K562 (cell line): ENCODE results near the gene PNMA8B. TPM values are rescaled to one million over a fixed set of nuclear protein-coding genes. Genes with fewer than 3 reads are reported as not detected.

Experiments used
- C11orf30 ChIP-seq: fragments of 450-650 bp; IDR thresholded peaks from 2 replicates; pipeline ENCODE4 v1.6.1; 2016; ENCODE audit warnings: low read depth, mild to moderate bottlenecking
- FOXJ3 ChIP-seq: sonication (generic); formaldehyde crosslinking; IDR thresholded peaks from 2 replicates; pipeline ENCODE4 v1.4.0; 2020; ENCODE audit warnings: mild to moderate bottlenecking, missing genetic modification reagents
- GTF2A2 ChIP-seq: IDR thresholded peaks from 2 replicates; pipeline ENCODE4 v1.6.1; 2016; ENCODE audit warnings: mild to moderate bottlenecking, missing genetic modification characterization, missing compliant biosample characterization
- JUND ChIP-seq, 2 experiments: IDR thresholded peaks; 2 replicates in 1 of 2; 3 replicates in 1 of 2; pipeline ENCODE4 v1.6.1; 2011; ENCODE audit warnings: borderline replicate concordance in 2 of 2, low read depth in 2 of 2, low read length in 2 of 2, improper control_type of control experiment in 1 of 2, missing biosample characterization in 1 of 2, missing genetic modification characterization in 1 of 2, missing genetic modification reagents in 1 of 2
- LEF1 ChIP-seq: fragments of 450-650 bp; IDR thresholded peaks from 2 replicates; pipeline ENCODE4 v1.6.1; 2016; ENCODE audit warnings: mild to moderate bottlenecking
- MTA2 ChIP-seq: fragments of 450-650 bp; IDR thresholded peaks from 2 replicates; pipeline ENCODE4 v1.6.1; 2016; ENCODE audit warnings: low read depth
- NBN ChIP-seq: fragments of 450-650 bp; IDR thresholded peaks from 2 replicates; pipeline ENCODE4 v1.6.1; 2016; ENCODE audit warnings: low read depth, mild to moderate bottlenecking
- PHF20 ChIP-seq: fragments of 450-650 bp; IDR thresholded peaks from 2 replicates; pipeline ENCODE4 v1.6.1; 2018; ENCODE audit not compliant: partially characterized antibody
- SPI1 ChIP-seq: IDR thresholded peaks from 2 replicates; pipeline ENCODE4 v1.6.1; 2011; ENCODE audit warnings: low read depth, low read length, control low read depth, borderline replicate concordance
- TEAD1 ChIP-seq, 2 experiments: fragments of 450-650 bp in 1 of 2; sonication (generic) in 1 of 2; formaldehyde crosslinking; IDR thresholded peaks; 2 replicates each; pipeline versions ENCODE4 v1.4.0 to v1.8.0; 2020 to 2022; ENCODE audit warnings: mild to moderate bottlenecking in 2 of 2, missing genetic modification reagents in 1 of 2
- ZEB2 ChIP-seq: fragments of 450-650 bp; IDR thresholded peaks from 2 replicates; pipeline ENCODE4 v1.6.1; 2016
- ZNF436 ChIP-seq: fragments of 250-450, 450-650 bp; sonication (Bioruptor Pico); formaldehyde crosslinking; IDR thresholded peaks from 2 replicates; pipeline ENCODE4 v1.7.0; 2020; ENCODE audit warnings: mild to moderate bottlenecking
- polyA plus RNA-seq, 8 experiments: library from polyadenylated mRNA; depleted of rRNA in 4 of 8; stranded (reverse) in 5 of 8; unstranded in 3 of 8; fragments of >200 nt; fragmentation: Nextera tagmentation in 2 of 8; fragmentation: Illumina TruSeq in 1 of 8; extraction: Ambion mirVana in 2 of 8; extraction: Trizol in 1 of 8; gene quantifications; 2 replicates each; pipeline versions ENCODE4 v1.2.1 to v1.2.3, GENCODE V29; 2011 to 2014; ENCODE audit warnings: inconsistent platforms in 1 of 8, missing spikeins in 1 of 8
- total RNA-seq, 7 experiments: library from RNA; depleted of rRNA in 6 of 7; stranded (reverse); fragments of >200 nt in 6 of 7; fragmentation: Illumina TruSeq in 2 of 7; extraction: Trizol in 2 of 7; gene quantifications; 2 replicates each; pipeline versions ENCODE4 v1.2.1 to v1.2.3, GENCODE V29; 2011 to 2021; ENCODE audit warnings: low replicate concordance in 1 of 7
- TF ChIP-seq, protein P1 (sequence below): sonication (generic); formaldehyde crosslinking; IDR thresholded peaks from 2 replicates; pipeline ENCODE4 v1.8.0; 2022; ENCODE audit warnings: mild to moderate bottlenecking, missing genetic modification reagents, borderline replicate concordance
- TF ChIP-seq, protein P2 (sequence below): fragments of 150-350 bp; IDR thresholded peaks from 2 replicates; pipeline ENCODE4 v1.6.1; 2014; ENCODE audit warnings: low read depth, mild to moderate bottlenecking, low read length, borderline replicate concordance
- TF ChIP-seq, protein P3 (sequence below), 3 experiments: IDR thresholded peaks in 2 of 3; conservative IDR thresholded peaks in 1 of 3; 2 replicates each; pipeline ENCODE4 v1.5.1; 2011 to 2012; ENCODE audit warnings: low read length in 3 of 3, mild to moderate bottlenecking in 3 of 3, control low read depth in 2 of 3, improper control_type of control experiment in 1 of 3, inconsistent platforms in 1 of 3, low read depth in 1 of 3, mixed read lengths in 1 of 3, moderate library complexity in 1 of 3; ENCODE audit not compliant: insufficient read depth in 2 of 3
- TF ChIP-seq, protein P4 (sequence below): fragments of 450-650 bp; IDR thresholded peaks from 2 replicates; pipeline ENCODE4 v1.6.1; 2017; ENCODE audit warnings: antibody characterized with exemption
- TF ChIP-seq, protein P5 (sequence below): fragments of 450-650 bp; IDR thresholded peaks from 2 replicates; pipeline ENCODE4 v1.7.0; 2016; ENCODE audit warnings: borderline replicate concordance

Gene PNMA8B
- total and polyA plus RNA-seq, 9 of the 15 experiments (the other 6 are each of a cell fraction or from before 2014, with no cell fraction given) = not detected

DNA sequence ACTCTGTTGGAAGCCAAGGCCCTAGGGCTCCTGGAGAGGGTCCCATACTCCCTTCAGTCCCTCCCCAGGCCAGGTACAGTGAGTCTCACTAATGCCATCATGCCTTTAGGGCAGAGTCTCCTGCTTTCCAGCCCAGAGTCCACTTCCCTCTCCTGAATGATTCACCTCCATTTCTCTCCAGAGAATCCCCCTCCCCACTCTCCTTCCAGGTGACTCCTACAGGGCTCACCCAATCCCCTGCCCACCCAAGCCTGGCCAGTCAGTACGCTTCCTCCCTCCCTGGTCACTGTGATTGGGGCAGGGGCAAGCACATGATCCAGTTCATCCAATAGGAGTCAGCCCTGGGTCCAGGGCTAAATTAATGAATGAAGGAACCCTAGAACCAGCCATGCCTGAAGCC lies 35.0 kb upstream of the PNMA8B start (continued):
- TF ChIP-seq, protein P1, sequence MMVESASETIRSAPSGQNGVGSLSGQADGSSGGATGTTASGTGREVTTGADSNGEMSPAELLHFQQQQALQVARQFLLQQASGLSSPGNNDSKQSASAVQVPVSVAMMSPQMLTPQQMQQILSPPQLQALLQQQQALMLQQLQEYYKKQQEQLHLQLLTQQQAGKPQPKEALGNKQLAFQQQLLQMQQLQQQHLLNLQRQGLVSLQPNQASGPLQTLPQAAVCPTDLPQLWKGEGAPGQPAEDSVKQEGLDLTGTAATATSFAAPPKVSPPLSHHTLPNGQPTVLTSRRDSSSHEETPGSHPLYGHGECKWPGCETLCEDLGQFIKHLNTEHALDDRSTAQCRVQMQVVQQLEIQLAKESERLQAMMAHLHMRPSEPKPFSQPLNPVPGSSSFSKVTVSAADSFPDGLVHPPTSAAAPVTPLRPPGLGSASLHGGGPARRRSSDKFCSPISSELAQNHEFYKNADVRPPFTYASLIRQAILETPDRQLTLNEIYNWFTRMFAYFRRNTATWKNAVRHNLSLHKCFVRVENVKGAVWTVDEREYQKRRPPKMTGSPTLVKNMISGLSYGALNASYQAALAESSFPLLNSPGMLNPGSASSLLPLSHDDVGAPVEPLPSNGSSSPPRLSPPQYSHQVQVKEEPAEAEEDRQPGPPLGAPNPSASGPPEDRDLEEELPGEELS = no peak
- TF ChIP-seq C11orf30 (no peak), PHF20 (no peak), ZNF436 (no peak), NBN (no peak), SPI1 (peak; percentile 27; the same call in 1 of the 2 replicates), GTF2A2 (no peak), ZEB2 (no peak), MTA2 (no peak), JUND (IDR thresholded peaks at IDR 0.05; ENCODE audit: borderline replicate concordance, low read depth, low read length) (no peak), JUND (tag; IDR thresholded peaks at IDR 0.05; ENCODE audit: borderline replicate concordance, low read depth, low read length) (no peak), TEAD1 (CRISPR knock-in tag; IDR thresholded peaks at IDR 0.05) (no peak), FOXJ3 (no peak), LEF1 (no peak)
- TF ChIP-seq, protein P2, sequence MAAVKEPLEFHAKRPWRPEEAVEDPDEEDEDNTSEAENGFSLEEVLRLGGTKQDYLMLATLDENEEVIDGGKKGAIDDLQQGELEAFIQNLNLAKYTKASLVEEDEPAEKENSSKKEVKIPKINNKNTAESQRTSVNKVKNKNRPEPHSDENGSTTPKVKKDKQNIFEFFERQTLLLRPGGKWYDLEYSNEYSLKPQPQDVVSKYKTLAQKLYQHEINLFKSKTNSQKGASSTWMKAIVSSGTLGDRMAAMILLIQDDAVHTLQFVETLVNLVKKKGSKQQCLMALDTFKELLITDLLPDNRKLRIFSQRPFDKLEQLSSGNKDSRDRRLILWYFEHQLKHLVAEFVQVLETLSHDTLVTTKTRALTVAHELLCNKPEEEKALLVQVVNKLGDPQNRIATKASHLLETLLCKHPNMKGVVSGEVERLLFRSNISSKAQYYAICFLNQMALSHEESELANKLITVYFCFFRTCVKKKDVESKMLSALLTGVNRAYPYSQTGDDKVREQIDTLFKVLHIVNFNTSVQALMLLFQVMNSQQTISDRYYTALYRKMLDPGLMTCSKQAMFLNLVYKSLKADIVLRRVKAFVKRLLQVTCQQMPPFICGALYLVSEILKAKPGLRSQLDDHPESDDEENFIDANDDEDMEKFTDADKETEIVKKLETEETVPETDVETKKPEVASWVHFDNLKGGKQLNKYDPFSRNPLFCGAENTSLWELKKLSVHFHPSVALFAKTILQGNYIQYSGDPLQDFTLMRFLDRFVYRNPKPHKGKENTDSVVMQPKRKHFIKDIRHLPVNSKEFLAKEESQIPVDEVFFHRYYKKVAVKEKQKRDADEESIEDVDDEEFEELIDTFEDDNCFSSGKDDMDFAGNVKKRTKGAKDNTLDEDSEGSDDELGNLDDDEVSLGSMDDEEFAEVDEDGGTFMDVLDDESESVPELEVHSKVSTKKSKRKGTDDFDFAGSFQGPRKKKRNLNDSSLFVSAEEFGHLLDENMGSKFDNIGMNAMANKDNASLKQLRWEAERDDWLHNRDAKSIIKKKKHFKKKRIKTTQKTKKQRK = no peak
- TF ChIP-seq, protein P3, sequence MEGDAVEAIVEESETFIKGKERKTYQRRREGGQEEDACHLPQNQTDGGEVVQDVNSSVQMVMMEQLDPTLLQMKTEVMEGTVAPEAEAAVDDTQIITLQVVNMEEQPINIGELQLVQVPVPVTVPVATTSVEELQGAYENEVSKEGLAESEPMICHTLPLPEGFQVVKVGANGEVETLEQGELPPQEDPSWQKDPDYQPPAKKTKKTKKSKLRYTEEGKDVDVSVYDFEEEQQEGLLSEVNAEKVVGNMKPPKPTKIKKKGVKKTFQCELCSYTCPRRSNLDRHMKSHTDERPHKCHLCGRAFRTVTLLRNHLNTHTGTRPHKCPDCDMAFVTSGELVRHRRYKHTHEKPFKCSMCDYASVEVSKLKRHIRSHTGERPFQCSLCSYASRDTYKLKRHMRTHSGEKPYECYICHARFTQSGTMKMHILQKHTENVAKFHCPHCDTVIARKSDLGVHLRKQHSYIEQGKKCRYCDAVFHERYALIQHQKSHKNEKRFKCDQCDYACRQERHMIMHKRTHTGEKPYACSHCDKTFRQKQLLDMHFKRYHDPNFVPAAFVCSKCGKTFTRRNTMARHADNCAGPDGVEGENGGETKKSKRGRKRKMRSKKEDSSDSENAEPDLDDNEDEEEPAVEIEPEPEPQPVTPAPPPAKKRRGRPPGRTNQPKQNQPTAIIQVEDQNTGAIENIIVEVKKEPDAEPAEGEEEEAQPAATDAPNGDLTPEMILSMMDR (IDR thresholded peaks at IDR 0.05 in 2 of 3, conservative IDR thresholded peaks at IDR 0.05 in 1 of 3; ENCODE audit: insufficient read depth in 2 of 3, low read depth in 1 of 3, low read length in 3 of 3) = no peak
- TF ChIP-seq, protein P4, sequence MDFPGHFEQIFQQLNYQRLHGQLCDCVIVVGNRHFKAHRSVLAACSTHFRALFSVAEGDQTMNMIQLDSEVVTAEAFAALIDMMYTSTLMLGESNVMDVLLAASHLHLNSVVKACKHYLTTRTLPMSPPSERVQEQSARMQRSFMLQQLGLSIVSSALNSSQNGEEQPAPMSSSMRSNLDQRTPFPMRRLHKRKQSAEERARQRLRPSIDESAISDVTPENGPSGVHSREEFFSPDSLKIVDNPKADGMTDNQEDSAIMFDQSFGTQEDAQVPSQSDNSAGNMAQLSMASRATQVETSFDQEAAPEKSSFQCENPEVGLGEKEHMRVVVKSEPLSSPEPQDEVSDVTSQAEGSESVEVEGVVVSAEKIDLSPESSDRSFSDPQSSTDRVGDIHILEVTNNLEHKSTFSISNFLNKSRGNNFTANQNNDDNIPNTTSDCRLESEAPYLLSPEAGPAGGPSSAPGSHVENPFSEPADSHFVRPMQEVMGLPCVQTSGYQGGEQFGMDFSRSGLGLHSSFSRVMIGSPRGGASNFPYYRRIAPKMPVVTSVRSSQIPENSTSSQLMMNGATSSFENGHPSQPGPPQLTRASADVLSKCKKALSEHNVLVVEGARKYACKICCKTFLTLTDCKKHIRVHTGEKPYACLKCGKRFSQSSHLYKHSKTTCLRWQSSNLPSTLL = no peak
- TF ChIP-seq, protein P5, sequence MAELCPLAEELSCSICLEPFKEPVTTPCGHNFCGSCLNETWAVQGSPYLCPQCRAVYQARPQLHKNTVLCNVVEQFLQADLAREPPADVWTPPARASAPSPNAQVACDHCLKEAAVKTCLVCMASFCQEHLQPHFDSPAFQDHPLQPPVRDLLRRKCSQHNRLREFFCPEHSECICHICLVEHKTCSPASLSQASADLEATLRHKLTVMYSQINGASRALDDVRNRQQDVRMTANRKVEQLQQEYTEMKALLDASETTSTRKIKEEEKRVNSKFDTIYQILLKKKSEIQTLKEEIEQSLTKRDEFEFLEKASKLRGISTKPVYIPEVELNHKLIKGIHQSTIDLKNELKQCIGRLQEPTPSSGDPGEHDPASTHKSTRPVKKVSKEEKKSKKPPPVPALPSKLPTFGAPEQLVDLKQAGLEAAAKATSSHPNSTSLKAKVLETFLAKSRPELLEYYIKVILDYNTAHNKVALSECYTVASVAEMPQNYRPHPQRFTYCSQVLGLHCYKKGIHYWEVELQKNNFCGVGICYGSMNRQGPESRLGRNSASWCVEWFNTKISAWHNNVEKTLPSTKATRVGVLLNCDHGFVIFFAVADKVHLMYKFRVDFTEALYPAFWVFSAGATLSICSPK = no peak
